ENCODE results near the gene SLCO1A2.

SLCO1A2 gene

DNA sequence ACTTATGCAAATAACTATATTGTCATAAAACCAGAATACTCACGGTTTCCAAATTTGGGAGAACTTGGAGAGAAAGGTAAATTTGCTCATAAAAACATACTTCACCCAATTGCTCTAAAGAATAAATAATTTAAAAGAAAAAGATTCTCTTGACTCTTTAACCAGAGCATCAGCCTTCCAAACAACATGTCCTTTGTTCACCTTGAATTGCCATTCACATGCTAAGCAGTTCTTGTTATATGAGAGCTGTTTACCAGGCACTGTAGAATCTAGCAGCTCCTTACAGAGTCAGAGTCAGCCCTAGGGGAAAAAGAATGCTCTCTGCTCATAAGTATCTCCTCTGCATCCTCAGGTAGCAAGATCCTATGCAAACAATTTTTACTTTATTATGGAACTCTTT, 10.2 kb downstream of the SLCO1A2 start:
- DNase-seq = no peak

DNA sequence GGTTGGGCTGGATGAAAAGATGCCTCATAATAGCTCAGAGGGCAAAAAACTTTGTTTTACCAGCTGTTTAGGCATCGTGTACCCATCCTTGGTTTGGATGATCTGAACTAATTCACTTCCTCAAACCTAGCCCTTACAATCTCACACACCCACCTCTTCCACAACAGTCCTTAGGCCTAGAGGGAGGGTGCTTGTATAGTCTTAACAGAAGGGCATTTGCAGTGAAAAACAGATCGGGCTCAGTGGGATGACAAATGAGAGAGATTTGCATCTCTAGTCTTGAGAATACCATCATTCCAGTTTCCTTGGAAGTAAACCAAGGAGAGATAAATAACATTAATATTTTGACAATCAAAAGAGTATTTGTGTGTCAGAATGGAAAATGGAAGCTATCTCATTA, 11.0 kb downstream of the SLCO1A2 start:
- DNase-seq = no peak

DNA sequence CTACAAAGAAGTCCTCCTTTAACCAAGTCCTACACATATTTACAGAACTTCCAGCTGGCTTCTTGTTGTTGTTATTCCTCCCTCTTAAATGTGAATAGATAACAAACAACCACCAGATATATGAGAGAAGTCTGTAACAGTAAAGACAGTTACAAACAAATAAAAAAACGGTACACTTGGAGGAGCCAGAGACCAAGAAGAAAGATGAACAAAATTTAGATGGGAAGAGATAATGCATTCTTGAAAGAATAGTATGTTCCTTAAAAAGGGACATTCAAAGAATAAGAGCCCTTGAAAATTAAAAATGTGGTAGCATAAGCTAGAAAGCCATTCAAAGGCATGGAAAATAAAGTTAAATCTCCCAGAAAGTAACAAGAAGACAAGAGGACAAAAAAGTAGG, 25.9 kb downstream of the SLCO1A2 start:
- DNase-seq = no peak

DNA sequence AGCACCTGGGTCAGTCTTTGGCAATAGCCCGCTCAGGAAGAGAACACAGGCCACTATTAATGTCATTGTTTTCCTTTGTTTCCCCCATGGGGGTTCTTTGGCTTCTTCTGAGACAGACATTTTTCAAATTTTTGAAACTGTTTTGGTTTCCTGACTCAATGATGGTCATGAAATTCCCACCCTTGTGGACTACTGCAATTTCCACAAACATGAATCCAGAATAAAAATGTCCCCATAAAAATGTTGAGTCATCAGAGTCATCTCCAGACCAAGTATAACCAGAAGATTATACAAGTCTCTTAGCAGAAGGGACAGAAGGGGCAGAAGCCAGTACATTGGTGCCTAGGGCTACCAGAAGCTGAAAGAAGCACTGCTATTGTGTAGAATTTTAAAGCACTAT, 29.1 kb downstream of the SLCO1A2 start:
- no peak for DNase-seq

DNA sequence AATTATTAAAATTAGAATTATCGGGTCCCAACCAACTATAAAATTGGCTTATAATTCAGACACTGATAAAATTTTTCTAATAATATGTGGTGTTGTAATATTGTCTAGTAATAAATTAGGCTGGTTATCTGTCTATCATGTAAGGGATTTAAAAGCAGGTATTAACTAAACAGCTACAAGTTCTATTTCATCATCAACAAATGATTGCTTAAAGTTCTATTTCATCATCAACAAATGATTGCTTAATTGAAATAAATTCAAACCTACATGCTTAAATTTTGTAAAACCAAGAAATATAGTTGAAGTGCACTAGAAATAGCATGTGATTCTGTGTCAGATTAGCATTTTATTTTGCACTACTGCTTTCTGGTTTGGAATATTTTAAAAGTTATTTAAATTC, 34.1 kb downstream of the SLCO1A2 start:
- no peak for DNase-seq

DNA sequence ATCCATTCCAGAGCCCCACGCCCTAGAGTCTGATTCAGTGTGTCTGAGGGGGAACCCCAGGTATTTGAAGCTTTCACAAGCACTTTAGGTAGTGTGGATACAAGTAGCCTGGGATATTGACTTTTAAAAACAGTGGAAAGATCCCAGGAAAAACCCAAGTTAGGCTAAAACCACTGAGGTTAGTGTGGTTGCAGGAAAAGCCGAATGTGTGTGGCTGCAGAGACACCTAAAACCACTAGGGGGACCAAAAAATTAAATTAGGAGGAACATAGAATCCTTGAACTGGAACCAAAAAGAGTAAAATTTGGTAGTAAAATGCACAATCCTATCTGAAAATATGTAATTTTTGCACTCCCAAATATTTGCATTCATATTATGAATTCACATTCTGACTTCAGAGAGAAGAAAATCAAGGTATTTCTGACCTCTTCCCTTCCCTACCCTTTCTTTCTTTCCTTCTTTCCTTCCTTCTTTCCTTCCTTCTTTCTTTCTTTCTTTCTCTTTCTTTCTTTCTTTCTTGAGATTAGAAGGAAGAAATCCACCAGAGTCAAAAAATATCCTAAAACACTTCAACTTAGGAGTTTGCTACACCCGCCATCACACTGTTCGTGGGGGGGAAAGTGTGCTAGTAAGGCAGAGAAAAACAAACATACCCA, 37.8 kb downstream of the SLCO1A2 start:
- no peak for DNase-seq

DNA sequence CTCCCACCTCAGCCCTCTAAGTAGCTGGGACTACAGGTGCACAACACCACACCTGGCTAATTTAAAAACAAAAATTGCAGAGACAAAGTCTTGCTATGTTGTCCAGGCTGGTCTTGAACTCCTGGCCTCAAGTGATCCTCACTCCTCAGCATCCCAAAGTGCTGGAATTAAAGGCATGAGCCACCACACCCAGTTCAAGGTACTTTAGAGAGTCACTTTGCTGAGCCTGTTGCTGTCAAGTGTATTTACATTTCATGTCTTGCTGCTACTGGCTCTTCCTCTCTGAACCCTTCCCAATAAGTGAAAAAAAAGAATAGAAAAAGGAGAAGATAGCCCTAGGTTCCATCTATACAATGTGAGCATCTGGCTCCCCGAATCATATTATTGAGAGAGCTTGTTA, 38.4 kb downstream of the SLCO1A2 start:
- DNase-seq = no peak

DNA sequence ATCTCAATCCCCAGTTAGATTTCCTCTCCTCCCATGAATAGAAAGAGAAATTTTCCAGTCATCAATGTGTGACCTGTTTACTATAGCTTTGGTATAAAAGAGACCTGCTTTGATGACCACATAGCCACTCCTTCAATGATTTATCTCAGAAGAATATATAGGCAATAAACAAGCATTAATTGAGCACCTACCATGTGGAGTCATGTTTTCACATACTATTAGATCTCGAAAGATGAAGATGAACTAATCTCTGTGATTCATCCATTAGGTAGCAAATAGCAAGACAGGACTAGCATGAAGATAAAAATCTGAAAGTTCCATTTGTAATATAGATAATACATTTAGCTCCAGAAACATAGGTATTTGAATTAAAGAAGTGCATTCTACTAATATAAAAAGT, 40.5 kb downstream of the SLCO1A2 start:
- no peak for DNase-seq

DNA sequence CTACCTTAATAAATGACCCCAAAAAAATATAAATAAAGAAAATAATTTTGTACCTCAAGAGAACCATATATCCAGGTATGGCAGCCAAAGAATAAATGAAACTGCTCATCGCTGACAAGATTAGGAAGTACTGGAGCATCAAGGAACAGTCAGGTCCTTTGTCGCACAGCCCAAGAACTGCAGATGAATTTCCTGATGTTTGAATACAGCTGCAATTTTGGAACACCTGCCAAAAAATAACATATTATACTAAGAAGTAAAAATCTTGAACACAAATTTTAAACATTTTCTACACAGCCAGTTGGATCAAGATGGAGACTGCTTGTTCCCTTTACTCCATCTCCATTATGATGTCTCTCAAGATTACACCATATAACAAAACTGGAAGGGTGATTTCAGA, 42.6 kb downstream of the SLCO1A2 start:
- no peak for DNase-seq

DNA sequence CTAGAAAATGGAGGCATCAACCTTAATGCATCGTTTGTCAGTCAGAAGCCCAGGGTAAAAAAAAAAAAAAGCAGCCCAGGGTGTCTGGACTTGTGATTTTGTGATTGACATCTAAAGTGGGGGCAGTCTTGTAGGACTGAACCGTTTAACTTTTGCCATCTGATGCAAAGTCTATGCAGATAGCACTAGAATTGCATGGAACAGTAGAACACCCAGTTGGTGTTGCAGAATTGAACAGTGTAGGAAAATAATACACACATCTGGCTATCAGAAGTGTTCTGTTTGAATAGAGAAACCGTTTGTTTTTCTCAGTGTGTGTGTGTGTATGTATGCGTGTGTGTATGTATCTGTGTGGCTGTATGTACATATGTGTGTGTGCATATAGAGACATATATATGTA, 45.0 kb downstream of the SLCO1A2 start:
- no peak for DNase-seq

DNA sequence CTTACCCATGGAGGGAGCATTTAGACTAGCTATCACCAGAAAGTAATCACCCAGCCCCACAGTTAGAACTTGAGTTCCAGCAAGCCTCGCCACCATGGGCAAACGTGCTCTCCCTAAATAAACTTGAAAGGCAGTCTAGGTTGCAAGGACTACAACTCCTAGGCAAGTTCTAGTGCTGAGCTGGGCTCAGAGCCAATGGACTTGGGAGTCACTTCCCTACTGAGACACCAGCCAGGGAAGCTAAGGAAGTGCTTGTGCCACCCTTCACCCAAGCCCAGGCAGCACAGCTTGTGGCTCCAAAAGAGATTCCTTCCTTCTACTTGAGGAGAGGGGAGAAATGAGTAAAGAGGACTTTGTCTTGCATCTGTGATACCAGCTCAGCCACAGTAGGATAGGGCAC, 57.9 kb downstream of the SLCO1A2 start:
- DNase-seq = no peak

DNA sequence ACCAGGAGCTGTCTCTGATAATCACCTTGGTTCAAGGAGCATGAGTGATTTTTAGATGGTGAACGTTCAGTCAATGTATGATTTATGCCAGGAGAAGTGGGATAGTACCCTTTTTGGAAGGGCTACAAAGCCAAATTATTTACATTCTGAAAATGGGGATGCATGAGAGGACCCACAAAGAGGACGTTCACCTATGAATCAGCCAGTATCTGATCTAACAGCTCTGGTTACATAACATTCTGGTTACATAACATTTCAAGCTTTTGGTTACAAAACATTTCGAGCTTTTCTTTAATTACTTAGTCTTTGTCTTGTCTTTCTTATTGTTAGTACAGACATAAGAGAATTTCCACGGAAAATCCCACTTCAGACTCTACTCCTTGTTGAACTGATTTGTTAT, 68.8 kb downstream of the SLCO1A2 start:
- no peak for DNase-seq

DNA sequence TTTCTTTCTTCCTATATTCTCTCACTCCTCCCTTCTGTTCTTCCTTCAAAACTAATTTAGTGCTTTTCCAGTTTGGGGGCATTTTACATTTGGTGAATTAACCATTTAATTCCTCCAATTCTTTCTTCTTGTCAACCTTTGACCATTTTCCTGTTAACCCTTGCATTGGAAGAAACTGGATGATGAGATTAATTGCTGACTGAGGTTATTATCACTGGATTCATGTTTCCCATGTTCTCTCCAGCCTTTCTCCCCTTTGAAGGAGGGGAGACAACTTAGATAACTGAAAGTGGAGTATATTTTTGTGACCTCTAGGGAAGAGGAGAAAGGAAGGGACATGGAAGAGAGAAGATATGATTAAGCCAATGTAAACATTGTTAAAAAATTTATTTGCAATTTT, 70.5 kb downstream of the SLCO1A2 start:
- DNase-seq = no peak

DNA sequence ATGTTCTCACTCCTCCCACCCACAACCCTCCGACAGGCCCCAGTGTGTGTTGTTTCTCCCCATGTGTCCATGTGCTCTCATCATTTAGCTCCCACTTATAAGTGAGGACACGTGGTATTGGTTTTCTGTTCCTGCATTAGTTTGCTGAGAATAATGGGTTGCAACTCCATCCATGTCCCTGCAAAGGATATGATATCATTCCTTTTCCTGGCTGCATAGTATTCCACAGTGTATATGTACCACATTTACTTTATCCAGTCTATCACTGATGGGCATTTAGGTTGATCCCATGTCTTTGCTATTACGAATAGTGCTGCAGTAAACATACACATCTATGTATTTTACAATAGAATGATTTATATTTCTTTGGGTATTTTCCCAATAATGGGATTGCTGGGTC, 77.5 kb downstream of the SLCO1A2 start:
- no peak for DNase-seq

DNA sequence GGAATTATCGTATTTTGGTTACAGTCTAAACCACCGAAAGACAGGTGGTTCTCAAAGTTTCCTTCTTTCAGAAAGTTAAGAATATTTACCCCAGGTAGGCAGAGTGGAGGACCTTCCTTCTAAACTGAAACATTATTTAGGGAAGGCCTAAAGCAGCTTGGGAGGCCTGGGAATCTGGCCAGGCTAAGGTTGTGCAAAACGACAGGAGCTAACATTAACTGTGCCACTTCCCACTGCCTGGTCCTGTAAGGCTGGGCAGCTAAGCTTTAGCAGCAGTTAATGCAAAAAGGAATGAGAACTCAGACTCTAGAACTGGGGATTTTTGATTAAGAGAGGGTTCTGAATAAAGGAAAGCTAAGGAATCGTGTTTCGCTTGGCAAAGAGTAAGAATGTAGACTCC, 82.6 kb downstream of the SLCO1A2 start:
- no peak for DNase-seq

DNA sequence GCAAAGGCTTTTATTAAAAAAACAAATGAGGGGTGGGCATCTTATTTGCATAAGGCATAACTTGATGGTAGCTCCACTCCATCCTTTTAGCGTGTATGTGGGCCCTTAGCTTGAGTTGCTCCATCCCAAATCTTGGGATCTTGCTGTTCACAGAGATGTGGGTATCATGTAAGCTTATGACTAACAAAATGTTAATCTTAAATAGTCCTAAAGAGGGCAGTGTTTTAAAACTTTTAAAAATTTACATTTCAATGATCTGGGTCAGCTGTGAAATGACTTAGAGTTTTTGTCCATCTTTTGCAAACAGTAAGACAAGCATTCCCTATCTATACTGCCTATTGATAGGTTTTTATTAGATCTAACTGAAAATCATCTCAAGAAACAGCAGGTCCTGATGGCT, 86.0 kb downstream of the SLCO1A2 start:
- DNase-seq = no peak

DNA sequence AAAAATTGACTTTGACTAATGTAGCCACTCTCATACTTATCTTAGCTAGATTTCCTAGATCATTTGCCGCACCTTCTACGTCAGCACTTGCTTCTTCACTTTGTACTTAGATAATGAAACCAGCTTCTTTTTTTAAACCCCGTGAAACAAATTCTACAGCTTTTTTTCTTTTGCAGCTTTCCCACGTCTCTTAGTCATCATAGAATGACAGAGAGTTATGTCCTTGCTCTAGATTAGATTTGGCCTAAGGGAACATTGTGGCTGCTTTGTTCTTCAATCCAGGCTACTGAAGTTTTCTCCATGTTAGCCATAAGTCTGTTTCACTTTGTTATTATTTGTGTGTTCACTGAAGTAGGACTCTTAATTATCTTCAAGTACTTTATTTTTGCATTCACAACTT, 94.9 kb downstream of the SLCO1A2 start:
- DNase-seq = no peak

DNA sequence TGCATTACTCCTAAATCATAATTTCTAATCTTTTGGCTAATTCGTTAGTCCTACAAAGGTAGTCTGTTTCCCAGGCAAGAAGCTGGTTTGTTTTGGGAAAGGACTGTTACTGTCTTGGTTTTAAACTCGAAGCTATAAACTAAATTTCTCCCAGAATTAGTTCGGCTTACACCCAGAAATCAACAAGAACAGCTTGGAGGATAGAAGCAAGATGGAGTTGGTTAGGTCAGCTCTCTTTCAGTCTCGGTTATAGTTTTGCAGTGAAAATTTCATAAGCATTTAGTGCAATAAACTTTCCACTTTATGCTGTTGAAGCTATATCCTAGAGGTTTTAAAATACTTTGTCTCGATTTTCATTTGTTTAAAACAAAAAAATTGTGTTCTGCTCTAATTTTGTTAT, 100.3 kb downstream of the SLCO1A2 start:
- no peak for DNase-seq

DNA sequence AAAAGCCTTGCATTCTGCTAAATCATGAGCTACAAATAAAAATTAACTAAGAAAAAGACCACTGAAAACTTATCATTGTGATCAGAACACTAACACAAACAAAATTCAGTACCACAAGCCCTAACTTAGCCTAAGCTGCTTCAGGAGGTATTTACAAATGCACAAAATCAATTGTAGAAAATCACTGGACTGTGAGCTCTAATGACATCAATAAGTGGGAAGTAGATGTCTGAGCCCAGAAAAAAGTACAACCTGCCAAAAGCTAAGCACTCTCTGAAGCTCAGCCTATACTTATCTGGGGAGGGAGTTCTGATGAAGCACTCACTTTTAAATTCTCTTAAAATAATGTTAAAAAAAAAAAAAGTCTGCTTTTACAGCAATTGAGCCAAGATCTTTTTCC, 110.8 kb downstream of the SLCO1A2 start:
- no peak for DNase-seq

DNA sequence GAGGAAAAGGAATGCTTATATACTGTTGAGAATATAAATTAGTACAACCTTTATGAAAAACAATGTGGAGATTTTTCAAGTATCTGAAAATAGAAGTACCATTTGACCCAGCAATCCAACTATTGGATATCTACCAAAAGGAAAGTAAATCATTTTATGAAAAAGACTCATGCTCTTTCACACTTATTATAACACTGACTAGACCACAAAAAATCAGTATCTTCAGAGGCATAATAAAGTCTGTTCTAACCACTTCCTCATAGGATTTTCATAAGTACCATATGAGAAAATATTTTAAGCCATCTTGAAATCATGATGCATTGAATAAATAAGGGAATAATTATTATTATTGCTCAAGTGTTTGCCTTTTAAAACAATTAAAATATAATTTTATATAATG, 112.9 kb downstream of the SLCO1A2 start:
- DNase-seq = no peak

DNA sequence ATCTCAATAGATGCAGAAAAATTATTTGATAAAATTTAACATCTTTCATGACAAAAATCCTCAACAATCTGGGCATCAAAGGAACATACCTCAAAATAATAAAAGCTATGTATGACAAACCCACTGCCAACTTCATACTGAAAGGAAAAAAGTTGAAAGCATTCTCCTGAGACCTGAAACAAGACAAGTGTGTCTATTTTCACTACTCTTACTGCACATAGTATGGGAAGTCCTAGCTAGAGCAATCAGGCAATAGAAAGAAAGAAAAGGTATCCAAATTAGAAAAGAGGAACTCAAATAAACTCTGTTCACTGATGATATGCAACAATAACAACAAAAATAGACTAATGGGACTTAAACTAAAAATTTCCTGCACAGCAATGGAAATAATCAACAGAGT, 113.6 kb downstream of the SLCO1A2 start:
- no peak for DNase-seq

DNA sequence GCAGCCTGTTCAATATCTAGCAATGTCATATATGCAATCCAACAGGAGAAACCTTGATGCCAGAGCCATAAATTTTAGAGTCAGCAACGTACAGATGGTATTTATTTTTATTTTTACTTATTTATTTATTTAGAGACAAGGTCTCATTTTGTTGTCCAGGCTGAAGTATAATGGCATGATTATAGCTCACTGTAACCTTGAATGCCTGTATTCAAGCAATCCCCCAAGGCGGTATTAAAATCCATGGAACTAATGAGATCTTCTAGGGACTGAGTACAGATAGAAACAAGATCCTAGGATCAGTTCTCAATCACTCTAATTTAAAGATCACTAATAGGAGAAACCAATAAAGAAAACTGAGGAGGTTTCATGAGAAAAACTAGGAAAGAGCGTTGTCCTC, 114.5 kb downstream of the SLCO1A2 start:
- no peak for DNase-seq

DNA sequence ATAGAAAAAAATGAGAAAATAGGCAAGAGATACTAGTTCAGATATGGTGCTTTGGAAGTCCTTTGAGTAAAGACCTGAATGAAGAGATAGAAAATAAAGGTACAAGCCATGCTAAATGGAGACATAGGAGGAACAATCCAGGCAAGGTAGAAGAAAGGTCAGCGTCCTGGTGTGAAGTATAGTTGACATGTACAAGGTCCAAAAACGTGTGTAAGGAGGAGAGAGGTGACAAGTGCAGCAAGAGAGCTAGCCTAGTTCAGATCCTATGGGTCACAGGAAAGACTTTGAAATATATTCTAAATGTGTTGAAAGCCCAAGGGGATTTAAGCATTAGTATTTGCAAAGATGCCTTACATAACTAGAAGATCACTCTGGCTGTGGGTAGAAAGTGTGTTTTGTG, 115.5 kb downstream of the SLCO1A2 start:
- DNase-seq = no peak

All from islet precursor cell (in vitro differentiated cells).